H9 (cell line): ENCODE measurements around the gene TFDP1. TPM values are rescaled to one million over a fixed set of nuclear protein-coding genes. Genes with fewer than 3 reads are reported as not detected.

Source experiments
- DNase-seq: peaks from one replicate; pipeline ENCODE4 v3.0.0-alpha.2; 2017
- H2AFZ ChIP-seq: one replicate; pipeline ENCODE4 v1.6.1; 2013; ENCODE audit warnings: mild to moderate bottlenecking, low read length, control low read depth, moderate library complexity
- H2AK5ac ChIP-seq: 2 replicates; pipeline ENCODE4 v1.6.1; 2013; ENCODE audit warnings: low read length, control low read depth, mixed read lengths; ENCODE audit not compliant: insufficient read length
- H2BK120ac ChIP-seq: one replicate; pipeline ENCODE4 v1.6.1; 2013; ENCODE audit warnings: low read depth, mild to moderate bottlenecking, low read length, control low read depth, inconsistent platforms; ENCODE audit not compliant: poor library complexity, severe bottlenecking
- H2BK12ac ChIP-seq: 2 replicates; pipeline ENCODE4 v1.6.1; 2013; ENCODE audit warnings: low read length, control low read depth, mixed read lengths, low read depth; ENCODE audit not compliant: insufficient read length
- H2BK15ac ChIP-seq: 2 replicates; pipeline ENCODE4 v1.6.1; 2013; ENCODE audit warnings: low read depth, low read length, control low read depth
- H2BK20ac ChIP-seq: one replicate; pipeline ENCODE4 v1.6.1; 2013; ENCODE audit warnings: low read depth, mild to moderate bottlenecking, low read length, control low read depth, inconsistent platforms; ENCODE audit not compliant: poor library complexity, severe bottlenecking
- H2BK5ac ChIP-seq: 2 replicates; pipeline ENCODE4 v1.6.1; 2013; ENCODE audit warnings: low read length, control low read depth, mixed read lengths; ENCODE audit not compliant: insufficient read length
- H3K14ac ChIP-seq: 2 replicates; pipeline ENCODE4 v1.6.1; 2013; ENCODE audit warnings: low read length, control low read depth; ENCODE audit not compliant: insufficient read depth
- H3K18ac ChIP-seq: 2 replicates; pipeline ENCODE4 v1.6.1; 2013; ENCODE audit warnings: low read depth, mild to moderate bottlenecking, mixed read lengths, low read length, control low read depth; ENCODE audit not compliant: insufficient read length
- H3K23ac ChIP-seq: 2 replicates; pipeline ENCODE4 v1.6.1; 2013; ENCODE audit warnings: low read length, control low read depth, mixed read lengths, low read depth; ENCODE audit not compliant: insufficient read length
- H3K23me2 ChIP-seq: 2 replicates; pipeline ENCODE4 v1.6.1; 2013; ENCODE audit warnings: low read depth, mild to moderate bottlenecking, mixed read lengths, low read length, control low read depth; ENCODE audit not compliant: insufficient read length, poor library complexity, severe bottlenecking
- H3K27ac ChIP-seq: 2 replicates; pipeline ENCODE4 v1.5.1; 2013; ENCODE audit warnings: low read length, control low read depth, mixed read lengths, low read depth; ENCODE audit not compliant: insufficient read length
- H3K27me3 ChIP-seq: 2 replicates; pipeline ENCODE4 v1.6.1; 2013; ENCODE audit warnings: low read length, control low read depth, inconsistent platforms; ENCODE audit not compliant: insufficient read depth
- H3K4ac ChIP-seq: 2 replicates; pipeline ENCODE4 v1.6.1; 2013; ENCODE audit warnings: low read depth, mild to moderate bottlenecking, control low read depth, inconsistent platforms, low read length, moderate library complexity
- H3K4me1 ChIP-seq: 2 replicates; pipeline ENCODE4 v1.6.1; 2013; ENCODE audit warnings: low read length, control low read depth, inconsistent platforms; ENCODE audit not compliant: insufficient read depth
- H3K4me2 ChIP-seq: 2 replicates; pipeline ENCODE4 v1.6.1; 2013; ENCODE audit warnings: low read length, control low read depth, mixed read lengths; ENCODE audit not compliant: insufficient read length, insufficient read depth
- H3K56ac ChIP-seq: 2 replicates; pipeline ENCODE4 v1.6.1; 2013; ENCODE audit warnings: low read depth, mild to moderate bottlenecking, mixed read lengths, low read length, control low read depth; ENCODE audit not compliant: insufficient read length
- H3K79me1 ChIP-seq: 2 replicates; pipeline ENCODE4 v1.6.1; 2013; ENCODE audit warnings: low read depth, mild to moderate bottlenecking, moderate library complexity, low read length, control low read depth, inconsistent platforms; ENCODE audit not compliant: insufficient read depth, poor library complexity, severe bottlenecking
- H3K79me2 ChIP-seq: 2 replicates; pipeline ENCODE4 v1.6.1; 2013; ENCODE audit warnings: low read length, control low read depth, inconsistent platforms; ENCODE audit not compliant: insufficient read depth
- H3K9ac ChIP-seq: 2 replicates; pipeline ENCODE4 v1.6.1; 2013; ENCODE audit warnings: low read length, control low read depth, mixed read lengths; ENCODE audit not compliant: insufficient read length; ENCODE audit errors: extremely low read depth
- H3K9me3 ChIP-seq: one replicate; pipeline ENCODE4 v1.6.1; 2013; ENCODE audit warnings: low read depth, low read length, inconsistent platforms; ENCODE audit not compliant: control insufficient read depth
- H3T11ph ChIP-seq: one replicate; pipeline ENCODE4 v1.6.1; 2013; ENCODE audit warnings: mild to moderate bottlenecking, low read length, control low read depth, inconsistent platforms
- H4K20me1 ChIP-seq: one replicate; pipeline ENCODE4 v1.6.1; 2013; ENCODE audit not compliant: control insufficient read depth, insufficient read length, insufficient read depth
- H4K5ac ChIP-seq: 2 replicates; pipeline ENCODE4 v1.6.1; 2013; ENCODE audit warnings: low read depth, mild to moderate bottlenecking, mixed read lengths, low read length, control low read depth; ENCODE audit not compliant: insufficient read length
- H4K8ac ChIP-seq: replicated peaks from 2 replicates; pipeline ENCODE4 v1.6.1; 2013; ENCODE audit warnings: low read length, control low read depth, mixed read lengths, low read depth; ENCODE audit not compliant: insufficient read length
- H4K91ac ChIP-seq: 2 replicates; pipeline ENCODE4 v1.6.1; 2013; ENCODE audit warnings: low read depth, mild to moderate bottlenecking, moderate library complexity, mixed read lengths, low read length, control low read depth; ENCODE audit not compliant: insufficient read length
- H3K27ac Mint-ChIP-seq, 3 experiments: 2 replicates in 2 of 3; 3 replicates in 1 of 3; pipeline ENCODE4 v1.8.0; 2020 to 2021; ENCODE audit warnings: mixed read lengths in 3 of 3, mild to moderate bottlenecking in 1 of 3, moderate library complexity in 1 of 3
- H3K27me3 Mint-ChIP-seq: 2 replicates; pipeline ENCODE4 v1.8.0; 2021; ENCODE audit warnings: low read depth, mild to moderate bottlenecking, moderate library complexity, mixed read lengths
- H3K36me3 Mint-ChIP-seq, 3 experiments: 2 replicates in 2 of 3; 3 replicates in 1 of 3; pipeline ENCODE4 v1.8.0; 2020 to 2021; ENCODE audit warnings: low read depth in 3 of 3, mixed read lengths in 3 of 3; ENCODE audit not compliant: insufficient read depth in 1 of 3
- H3K4me1 Mint-ChIP-seq, 2 experiments: 2 replicates each; pipeline ENCODE4 v1.8.0; 2020; ENCODE audit warnings: mixed read lengths in 2 of 2
- H3K4me3 Mint-ChIP-seq, 2 experiments: 2 replicates in 1 of 2; 3 replicates in 1 of 2; pipeline ENCODE4 v1.8.0; 2020 to 2021; ENCODE audit warnings: mild to moderate bottlenecking in 2 of 2, mixed read lengths in 2 of 2, moderate library complexity in 1 of 2
- H3K9me3 Mint-ChIP-seq, 2 experiments: 2 replicates in 1 of 2; 3 replicates in 1 of 2; pipeline ENCODE4 v1.8.0; 2020; ENCODE audit warnings: mild to moderate bottlenecking in 2 of 2, mixed read lengths in 2 of 2, moderate library complexity in 1 of 2
- CTCF ChIP-seq: fragments of 200-600 bp; sonication (generic); conservative IDR thresholded peaks from 3 replicates; pipeline ENCODE4 v1.8.0; 2021; ENCODE audit warnings: antibody characterized with exemption, mild to moderate bottlenecking
- WGBS: extraction: QIAGEN DNeasy Blood & Tissue Kit; methylation state at CpG from one replicate; pipeline ENCODE4 v1.1.7; 2013; ENCODE audit warnings: missing lambda C conversion rate, low lambda C conversion rate, mixed read lengths; ENCODE audit not compliant: insufficient read length; ENCODE audit errors: extremely low coverage; 5-methylcytosine and 5-hydroxymethylcytosine counted together
- total RNA-seq: library from RNA; stranded (reverse); gene quantifications from 2 replicates; pipeline ENCODE4 v1.2.1, GENCODE V29; 2021

Gene TFDP1
- total RNA-seq, 1 experiment from 2014 or later = 111 TPM

GRCh38 chr13:113667771-113668490, 83.4 kb downstream of the TFDP1 start:
- WGBS = no CpG with 5 or more reads among the region's 29 CpGs
- Histone ChIP-seq H4K91ac (no peak overlapping the region), H4K20me1 (no peaks in the 10 kb centered on the region), H3K27me3 (no peaks in the 10 kb centered on the region), H3K9ac (no peak overlapping the region), H3K4me1 (no peaks in the 10 kb centered on the region), H2AFZ (no peak overlapping the region), H3K18ac (no peak overlapping the region), H2BK20ac (no peak overlapping the region), H3K79me1 (no peaks in the 10 kb centered on the region), H3K23me2 (no peaks in the 10 kb centered on the region), H2BK12ac (no peak overlapping the region), H3K56ac (no peak overlapping the region), H2BK120ac (no peak overlapping the region), H3K14ac (no peak overlapping the region), H2BK5ac (no peak overlapping the region), H3K79me2 (no peaks in the 10 kb centered on the region), H3K27ac (no peak overlapping the region), H4K8ac (no peak overlapping the region), H2BK15ac (no peak overlapping the region), H3K23ac (no peak overlapping the region), H3K4me2 (no peak overlapping the region), H3K4ac (no peak overlapping the region), H3K9me3 (no peaks in the 10 kb centered on the region), H2AK5ac (no peak overlapping the region), H4K5ac (no peak overlapping the region), H3T11ph (no peak overlapping the region)
- no peak for TF ChIP-seq CTCF
- Mint-ChIP-seq H3K4me1 (peaks cover 2 to 8% of the 10 kb centered on the region in 2 experiments; a peak in 2 of 4 replicates), H3K27me3 (no peaks in the 10 kb centered on the region), H3K9me3 (no peaks in the 10 kb centered on the region), H3K36me3 (no peaks in the 10 kb centered on the region; a peak in 2 of 7 replicates), H3K4me3 (no peak overlapping the region), H3K27ac (no peak overlapping the region)
- no peak for DNase-seq
